Measurements from ENCODE around the gene PDGFC. TPM values are rescaled to one million over a fixed set of nuclear protein-coding genes. Genes with fewer than 3 reads are reported as not detected.

Gene PDGFC
- total and polyA plus RNA-seq, 2 donors (not counting 3 experiments of a cell fraction or from before 2014, with no cell fraction given), result 2.7 to 5.3 TPM

- no TSS peak for BruUV-seq (replicated peaks)
- ChIA-PET POLR2A (no interaction called here), CTCF (no interaction called here)
- TF ChIP-seq FOS (IDR thresholded peaks at IDR 0.05; ENCODE audit: borderline replicate concordance, insufficient read depth, low read length), result no peak
- TF ChIP-seq EZH2 (IDR thresholded peaks at IDR 0.05; ENCODE audit: borderline replicate concordance, low read depth, low read length, severe bottlenecking), result no peak
- TF ChIP-seq CTCF (IDR thresholded peaks at IDR 0.05; ENCODE audit: extremely low read depth in 1 of 2, insufficient read depth in 1 of 2, low read depth in 1 of 2, low read length in 2 of 2), result no peak
- no peak for TF ChIP-seq MAX (IDR thresholded peaks at IDR 0.05; ENCODE audit: insufficient read depth, insufficient read length)
- TF ChIP-seq POLR2A (IDR thresholded peaks at IDR 0.05; ENCODE audit: low read depth, low read length), result no peak
- TF ChIP-seq GATA2 (IDR thresholded peaks at IDR 0.05; ENCODE audit: insufficient read depth, insufficient read length, low read depth, low read length), result no peak
- TF ChIP-seq JUN (IDR thresholded peaks at IDR 0.05; ENCODE audit: borderline replicate concordance, insufficient read depth, insufficient read length, low read depth), result no peak
- no peak for TF ChIP-seq POLR2AphosphoS5 (IDR thresholded peaks at IDR 0.05; ENCODE audit: insufficient read depth, low read depth, low read length)
- TF ChIP-seq MYC (IDR thresholded peaks at IDR 0.05; ENCODE audit: low read depth, low read length), result no peak
- Histone ChIP-seq H3K9me1 (replicated peaks; ENCODE audit: control insufficient read depth, extremely low read depth, insufficient read depth, low read length) (no peaks in the 10 kb centered on the region), H3K9ac (replicated peaks; ENCODE audit: extremely low read depth, insufficient read depth, low read length) (no peak overlapping the region), H3K4me1 (ENCODE audit: control insufficient read depth, extremely low read depth, insufficient read depth, low read length) (no peaks in the 10 kb centered on the region), H3K36me3 (ENCODE audit: control insufficient read depth in 2 of 2, extremely low read depth in 1 of 2, insufficient read depth in 2 of 2, low read length in 2 of 2) (no peaks in the 10 kb centered on the region), H3K79me2 (ENCODE audit: control insufficient read depth, insufficient read depth, low read length) (no peaks in the 10 kb centered on the region), H3K27ac (ENCODE audit: insufficient read depth, low read depth, low read length) (no peak overlapping the region), H3K9me3 (replicated peaks; ENCODE audit: control insufficient read depth, insufficient read depth, low read length) (no peaks in the 10 kb centered on the region), H2AFZ (ENCODE audit: low read depth, low read length) (no peak overlapping the region), H4K20me1 (replicated peaks; ENCODE audit: control insufficient read depth, extremely low read depth, insufficient read depth, low read length) (no peaks in the 10 kb centered on the region), H3K4me2 (ENCODE audit: insufficient read depth, low read length) (no peak overlapping the region), H3K4me3 (replicated peaks in 1 of 3; ENCODE audit: insufficient read depth in 1 of 3, low read depth in 1 of 3, low read length in 3 of 3) (no peak overlapping the region), H3K27me3 (ENCODE audit: control insufficient read depth in 2 of 2, insufficient read depth in 2 of 2, low read length in 2 of 2) (no peaks in the 10 kb centered on the region)
- dilution Hi-C loops (cut with MboI; ENCODE audit: extremely low pct_ligation_motif_present, low sequenced_read_pairs), result no loop called here
- intact Hi-C loops (cut with micrococcal nuclease), result no loop called here
- FAIRE-seq (no peak), DNase-seq (ENCODE audit: low read depth, low spot score) (no peak)
Observed at GRCh38 chr4:156898373-156899117, 73.1 kb downstream of the PDGFC start.

Data from endothelial cell of umbilical vein (primary cell).